ENCODE results near the gene RPS17.

The RPS17 gene

GRCh38 chr15:82540055-82540983, at the start of gene RPS17:
TSS of gene RPS17 (minus strand) at chr15:82540457. CDS start at chr15:82540428, 29 bp downstream.
- peaks cover 29 to 30% of the 10 kb centered on the region in 2 donors for H3K36me3 ChIP-seq (ENCODE audit: control insufficient read depth in 2 of 2, insufficient read depth in 2 of 2, low read length in 2 of 2)
- peaks cover 0 to 3% of the 10 kb centered on the region in 2 donors for H3K27me3 ChIP-seq (ENCODE audit: control insufficient read depth in 2 of 2, insufficient read depth in 2 of 2, low read length in 2 of 2)
- H3K27ac ChIP-seq (ENCODE audit: low read depth in 2 of 2, low read length in 2 of 2), result peak within 1 kb of the TSS; percentile 65 to 84
- peak within 1 kb of the TSS; percentile 88 to 94 for H3K9ac ChIP-seq (ENCODE audit: low read depth in 1 of 2, low read length in 2 of 2)
- H3K9me3 ChIP-seq (ENCODE audit: control insufficient read depth in 2 of 2, low read length in 2 of 2), result no peaks in the 10 kb centered on the region
- H3K4me3 ChIP-seq (ENCODE audit: low read length in 2 of 2), result peak within 1 kb of the TSS; percentile 78 to 84
- H3K4me1 ChIP-seq (ENCODE audit: control insufficient read depth in 2 of 2, insufficient read depth in 2 of 2, low read length in 2 of 2), result peaks cover 5 to 14% of the 10 kb centered on the region in 2 donors

DNA sequence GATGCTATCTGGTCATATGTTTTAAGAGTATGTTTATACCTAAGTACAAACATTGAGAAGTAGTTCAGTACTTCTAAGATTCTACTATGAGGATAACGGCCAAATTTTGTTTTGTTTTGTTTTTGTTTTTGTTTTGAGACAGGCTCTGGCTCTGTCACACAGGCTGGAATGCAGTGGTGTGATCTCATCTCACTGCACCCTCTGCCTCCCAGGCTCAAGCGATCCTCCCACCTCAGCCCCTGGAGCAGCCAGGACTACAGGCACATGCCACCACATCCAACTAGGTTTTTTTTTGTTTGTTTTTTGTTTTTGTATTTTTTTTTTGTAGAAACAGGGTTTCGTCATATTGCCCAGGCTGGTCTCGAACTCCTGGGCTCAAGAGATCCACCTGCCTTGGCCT, 47.5 kb upstream of the RPS17 start:
- no peak overlapping the region for H3K4me3 ChIP-seq (ENCODE audit: low read length in 2 of 2)
- H3K27me3 ChIP-seq (ENCODE audit: control insufficient read depth in 2 of 2, insufficient read depth in 2 of 2, low read length in 2 of 2), result no peaks in the 10 kb centered on the region
- H3K9ac ChIP-seq (ENCODE audit: low read depth in 1 of 2, low read length in 2 of 2), result no peak overlapping the region
- H3K36me3 ChIP-seq (ENCODE audit: control insufficient read depth in 2 of 2, insufficient read depth in 2 of 2, low read length in 2 of 2), result no peaks in the 10 kb centered on the region
- no peaks in the 10 kb centered on the region for H3K4me1 ChIP-seq (ENCODE audit: control insufficient read depth in 2 of 2, insufficient read depth in 2 of 2, low read length in 2 of 2)
- no peaks in the 10 kb centered on the region for H3K9me3 ChIP-seq (ENCODE audit: control insufficient read depth in 2 of 2, low read length in 2 of 2)
- H3K27ac ChIP-seq (ENCODE audit: low read depth in 2 of 2, low read length in 2 of 2), result no peak overlapping the region

DNA sequence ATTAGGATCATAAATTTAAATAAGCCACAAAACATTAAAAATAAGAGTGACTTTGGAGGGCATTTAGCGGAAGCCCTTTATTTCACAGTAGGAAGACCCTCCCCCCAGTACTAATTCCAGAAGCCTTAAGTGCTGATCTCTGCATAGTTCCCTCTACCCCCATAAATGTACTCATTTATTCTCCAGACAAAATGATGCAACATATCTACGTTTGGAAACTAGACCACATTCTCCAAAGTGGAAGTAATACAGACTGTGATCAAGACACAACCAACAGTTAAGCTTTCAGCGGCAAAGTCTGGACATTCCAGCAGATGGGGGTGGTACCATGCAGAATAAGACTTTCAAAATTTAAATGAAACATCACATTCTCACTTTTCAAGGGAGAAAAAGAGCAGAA, 44.8 kb upstream of the RPS17 start:
- H3K27ac ChIP-seq (ENCODE audit: low read depth in 2 of 2, low read length in 2 of 2), result no peak overlapping the region

DNA sequence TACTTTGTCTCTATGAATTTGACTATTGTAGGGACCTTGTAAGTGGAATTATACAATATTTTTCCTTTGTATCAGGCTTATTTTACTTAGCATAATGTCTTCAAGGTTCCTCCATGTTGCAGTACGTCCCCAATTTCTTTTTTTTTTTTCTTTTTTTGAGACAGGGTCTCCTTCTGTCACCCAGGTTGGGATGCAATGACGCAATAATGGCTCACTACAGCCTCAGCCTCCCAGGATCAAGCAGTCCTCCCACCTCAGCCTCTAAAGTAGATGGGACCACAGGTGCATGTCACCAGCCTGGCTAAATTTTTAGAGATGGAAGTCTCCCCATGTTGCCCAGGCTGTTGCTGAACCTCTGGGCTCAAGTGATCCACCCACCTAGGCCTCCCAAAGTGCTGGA, 40.5 kb upstream of the RPS17 start:
- H3K4me1 ChIP-seq (ENCODE audit: control insufficient read depth in 2 of 2, insufficient read depth in 2 of 2, low read length in 2 of 2), result no peaks in the 10 kb centered on the region

More for the DNA sequence above, 44.8 kb upstream of the RPS17 start:
- Histone ChIP-seq H3K9ac (ENCODE audit: low read depth in 1 of 2, low read length in 2 of 2) (no peak overlapping the region), H3K4me3 (ENCODE audit: low read length in 2 of 2) (no peak overlapping the region), H3K4me1 (ENCODE audit: control insufficient read depth in 2 of 2, insufficient read depth in 2 of 2, low read length in 2 of 2) (no peaks in the 10 kb centered on the region), H3K36me3 (ENCODE audit: control insufficient read depth in 2 of 2, insufficient read depth in 2 of 2, low read length in 2 of 2) (no peaks in the 10 kb centered on the region), H3K27me3 (ENCODE audit: control insufficient read depth in 2 of 2, insufficient read depth in 2 of 2, low read length in 2 of 2) (no peaks in the 10 kb centered on the region), H3K9me3 (ENCODE audit: control insufficient read depth in 2 of 2, low read length in 2 of 2) (no peaks in the 10 kb centered on the region)

GRCh38 chr15:82575335-82575734, 35.1 kb upstream of the RPS17 start:
- H3K9me3 ChIP-seq (ENCODE audit: control insufficient read depth in 2 of 2, low read length in 2 of 2), result no peaks in the 10 kb centered on the region
- no peak overlapping the region for H3K9ac ChIP-seq (ENCODE audit: low read depth in 1 of 2, low read length in 2 of 2)
- H3K4me3 ChIP-seq (ENCODE audit: low read length in 2 of 2), result no peak overlapping the region
- peaks cover 6 to 16% of the 10 kb centered on the region in 2 donors for H3K27me3 ChIP-seq (ENCODE audit: control insufficient read depth in 2 of 2, insufficient read depth in 2 of 2, low read length in 2 of 2)
- no peak overlapping the region for H3K27ac ChIP-seq (ENCODE audit: low read depth in 2 of 2, low read length in 2 of 2)
- no peaks in the 10 kb centered on the region for H3K36me3 ChIP-seq (ENCODE audit: control insufficient read depth in 2 of 2, insufficient read depth in 2 of 2, low read length in 2 of 2)
- no peaks in the 10 kb centered on the region for H3K4me1 ChIP-seq (ENCODE audit: control insufficient read depth in 2 of 2, insufficient read depth in 2 of 2, low read length in 2 of 2)

More for the DNA sequence above, 40.5 kb upstream of the RPS17 start:
- Histone ChIP-seq H3K9me3 (ENCODE audit: control insufficient read depth in 2 of 2, low read length in 2 of 2) (no peaks in the 10 kb centered on the region), H3K27ac (ENCODE audit: low read depth in 2 of 2, low read length in 2 of 2) (no peak overlapping the region), H3K27me3 (ENCODE audit: control insufficient read depth in 2 of 2, insufficient read depth in 2 of 2, low read length in 2 of 2) (no peaks in the 10 kb centered on the region), H3K4me3 (ENCODE audit: low read length in 2 of 2) (no peak overlapping the region), H3K9ac (ENCODE audit: low read depth in 1 of 2, low read length in 2 of 2) (no peak overlapping the region), H3K36me3 (ENCODE audit: control insufficient read depth in 2 of 2, insufficient read depth in 2 of 2, low read length in 2 of 2) (no peaks in the 10 kb centered on the region)

GRCh38 chr15:82572986-82573385, 32.7 kb upstream of the RPS17 start:
- Histone ChIP-seq H3K27ac (ENCODE audit: low read depth in 2 of 2, low read length in 2 of 2) (no peak overlapping the region), H3K9me3 (ENCODE audit: control insufficient read depth in 2 of 2, low read length in 2 of 2) (no peaks in the 10 kb centered on the region), H3K27me3 (ENCODE audit: control insufficient read depth in 2 of 2, insufficient read depth in 2 of 2, low read length in 2 of 2) (peaks cover 6 to 16% of the 10 kb centered on the region in 2 donors), H3K4me3 (ENCODE audit: low read length in 2 of 2) (no peak overlapping the region), H3K9ac (ENCODE audit: low read depth in 1 of 2, low read length in 2 of 2) (no peak overlapping the region), H3K4me1 (ENCODE audit: control insufficient read depth in 2 of 2, insufficient read depth in 2 of 2, low read length in 2 of 2) (no peaks in the 10 kb centered on the region), H3K36me3 (ENCODE audit: control insufficient read depth in 2 of 2, insufficient read depth in 2 of 2, low read length in 2 of 2) (no peaks in the 10 kb centered on the region)

DNA sequence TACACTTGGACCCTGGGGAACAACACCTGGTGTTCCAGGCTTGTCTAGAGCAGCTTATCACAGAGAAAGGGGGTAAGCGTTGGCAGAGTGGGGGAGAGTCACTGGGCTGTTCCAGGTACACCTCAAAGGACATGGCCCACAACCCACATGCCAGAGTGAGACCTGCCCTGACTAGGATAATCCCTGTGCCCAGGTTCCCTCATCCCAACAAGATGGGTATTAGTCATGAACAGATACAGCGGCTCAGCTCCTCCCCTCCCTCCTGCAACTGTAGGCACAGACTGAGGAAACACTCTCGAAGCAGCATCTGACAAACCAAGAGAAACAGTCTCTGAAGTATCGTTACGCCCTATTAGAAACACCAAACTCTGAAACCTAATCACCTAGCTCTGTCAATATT, 32.1 kb upstream of the RPS17 start:
- H3K27me3 ChIP-seq (ENCODE audit: control insufficient read depth in 2 of 2, insufficient read depth in 2 of 2, low read length in 2 of 2), result peaks cover 6 to 16% of the 10 kb centered on the region in 2 donors
- H3K4me1 ChIP-seq (ENCODE audit: control insufficient read depth in 2 of 2, insufficient read depth in 2 of 2, low read length in 2 of 2), result no peaks in the 10 kb centered on the region
- H3K9me3 ChIP-seq (ENCODE audit: control insufficient read depth in 2 of 2, low read length in 2 of 2), result no peaks in the 10 kb centered on the region
- no peaks in the 10 kb centered on the region for H3K36me3 ChIP-seq (ENCODE audit: control insufficient read depth in 2 of 2, insufficient read depth in 2 of 2, low read length in 2 of 2)
- H3K9ac ChIP-seq (ENCODE audit: low read depth in 1 of 2, low read length in 2 of 2), result no peak overlapping the region
- H3K27ac ChIP-seq (ENCODE audit: low read depth in 2 of 2, low read length in 2 of 2), result no peak overlapping the region
- peak overlapping the region in 1 of 2 donors; percentile 56 for H3K4me3 ChIP-seq (ENCODE audit: low read length in 2 of 2)

DNA sequence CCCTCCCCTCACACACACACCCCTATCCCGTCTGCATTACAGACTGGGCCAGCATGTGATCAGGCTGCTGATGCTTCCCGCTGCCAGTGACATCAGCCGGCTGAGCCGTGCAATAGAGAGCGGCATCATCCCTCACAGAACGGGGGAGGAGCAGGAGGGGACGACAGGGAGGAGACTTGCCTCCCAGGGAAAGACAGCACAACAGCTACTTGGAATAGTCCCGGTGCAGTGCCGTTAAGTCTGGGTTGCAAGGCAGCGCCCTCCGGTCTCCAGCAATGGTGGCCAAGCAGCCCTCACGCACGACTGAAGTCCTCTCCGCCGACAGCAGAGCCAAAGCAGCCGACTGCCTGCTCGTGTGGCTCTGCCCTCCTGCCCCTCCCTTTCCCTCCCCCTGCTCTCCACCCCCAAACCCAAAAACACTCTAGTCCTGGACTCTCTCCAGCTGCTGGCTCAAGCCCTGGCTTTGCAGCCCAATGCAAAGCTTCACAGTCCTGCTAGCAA, 31.5 kb upstream of the RPS17 start:
- no peaks in the 10 kb centered on the region for H3K9me3 ChIP-seq (ENCODE audit: control insufficient read depth in 2 of 2, low read length in 2 of 2)
- no peaks in the 10 kb centered on the region for H3K4me1 ChIP-seq (ENCODE audit: control insufficient read depth in 2 of 2, insufficient read depth in 2 of 2, low read length in 2 of 2)
- H3K27ac ChIP-seq (ENCODE audit: low read depth in 2 of 2, low read length in 2 of 2), result peak overlapping the region in 1 of 2 donors; percentile 35
- peak overlapping the region; percentile 56 to 67 for H3K4me3 ChIP-seq (ENCODE audit: low read length in 2 of 2)
- no peaks in the 10 kb centered on the region for H3K36me3 ChIP-seq (ENCODE audit: control insufficient read depth in 2 of 2, insufficient read depth in 2 of 2, low read length in 2 of 2)
- peak overlapping the region in 1 of 2 donors; percentile 26 for H3K9ac ChIP-seq (ENCODE audit: low read depth in 1 of 2, low read length in 2 of 2)
- H3K27me3 ChIP-seq (ENCODE audit: control insufficient read depth in 2 of 2, insufficient read depth in 2 of 2, low read length in 2 of 2), result peaks cover 6 to 16% of the 10 kb centered on the region in 2 donors

DNA sequence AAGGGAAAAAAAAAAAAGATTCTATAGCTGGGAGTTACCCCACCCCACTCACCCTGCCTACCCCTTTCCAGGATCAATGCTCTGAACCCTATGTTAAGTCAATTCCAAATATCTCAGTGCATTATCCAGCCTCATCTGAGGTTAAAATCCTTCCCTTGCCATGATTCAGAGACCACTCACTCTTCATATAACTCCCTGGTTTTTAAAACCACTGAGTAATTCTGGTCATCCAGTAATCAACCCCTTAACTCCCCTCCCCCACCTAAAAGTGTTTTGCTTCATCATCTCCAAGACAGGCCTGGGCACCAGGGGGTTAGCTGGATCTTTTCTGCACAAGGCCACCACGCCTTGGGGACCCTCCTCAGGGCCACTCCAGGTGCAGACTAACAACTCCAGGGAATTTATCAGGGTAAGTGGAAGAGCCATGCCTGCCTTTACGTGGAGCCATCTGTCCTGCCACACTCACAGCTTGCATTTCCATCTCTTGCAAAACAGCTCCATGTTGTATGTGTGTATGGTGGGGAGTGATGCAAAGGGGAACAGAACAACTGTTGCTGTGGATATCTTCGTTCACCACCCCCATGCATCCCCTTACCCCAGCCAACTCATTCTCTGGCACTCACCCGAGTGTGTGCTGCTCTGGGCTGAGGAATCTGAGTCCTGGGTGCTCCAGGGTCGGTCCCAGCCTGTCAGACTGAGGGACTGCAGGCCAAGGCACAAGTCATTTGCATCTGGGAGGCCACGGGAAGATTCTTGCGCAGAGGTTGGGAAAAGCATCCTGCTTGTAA, 30.7 kb upstream of the RPS17 start:
- Histone ChIP-seq H3K9me3 (ENCODE audit: control insufficient read depth in 2 of 2, low read length in 2 of 2) (no peaks in the 10 kb centered on the region), H3K9ac (ENCODE audit: low read depth in 1 of 2, low read length in 2 of 2) (no peak overlapping the region), H3K4me1 (ENCODE audit: control insufficient read depth in 2 of 2, insufficient read depth in 2 of 2, low read length in 2 of 2) (no peaks in the 10 kb centered on the region), H3K36me3 (ENCODE audit: control insufficient read depth in 2 of 2, insufficient read depth in 2 of 2, low read length in 2 of 2) (no peaks in the 10 kb centered on the region), H3K27ac (ENCODE audit: low read depth in 2 of 2, low read length in 2 of 2) (no peak overlapping the region), H3K27me3 (ENCODE audit: control insufficient read depth in 2 of 2, insufficient read depth in 2 of 2, low read length in 2 of 2) (peaks cover 6 to 16% of the 10 kb centered on the region in 2 donors), H3K4me3 (ENCODE audit: low read length in 2 of 2) (peak overlapping the region in 1 of 2 donors; percentile 56)

- Histone ChIP-seq H3K4me3 (ENCODE audit: low read length in 2 of 2) (no peak overlapping the region), H3K36me3 (ENCODE audit: control insufficient read depth in 2 of 2, insufficient read depth in 2 of 2, low read length in 2 of 2) (no peaks in the 10 kb centered on the region), H3K4me1 (ENCODE audit: control insufficient read depth in 2 of 2, insufficient read depth in 2 of 2, low read length in 2 of 2) (no peaks in the 10 kb centered on the region), H3K27ac (ENCODE audit: low read depth in 2 of 2, low read length in 2 of 2) (no peak overlapping the region), H3K27me3 (ENCODE audit: control insufficient read depth in 2 of 2, insufficient read depth in 2 of 2, low read length in 2 of 2) (peaks cover 6 to 16% of the 10 kb centered on the region in 2 donors), H3K9ac (ENCODE audit: low read depth in 1 of 2, low read length in 2 of 2) (no peak overlapping the region), H3K9me3 (ENCODE audit: control insufficient read depth in 2 of 2, low read length in 2 of 2) (no peaks in the 10 kb centered on the region)
Observed at GRCh38 chr15:82569834-82570233, 29.6 kb upstream of the RPS17 start.
